Measurements from ENCODE around the gene ELP2. TPM values are rescaled to one million over a fixed set of nuclear protein-coding genes. Genes with fewer than 3 reads are reported as not detected.

ELP2 gene
- total RNA-seq, 2 experiments from 2014 or later = 200 to 206 TPM

DNA sequence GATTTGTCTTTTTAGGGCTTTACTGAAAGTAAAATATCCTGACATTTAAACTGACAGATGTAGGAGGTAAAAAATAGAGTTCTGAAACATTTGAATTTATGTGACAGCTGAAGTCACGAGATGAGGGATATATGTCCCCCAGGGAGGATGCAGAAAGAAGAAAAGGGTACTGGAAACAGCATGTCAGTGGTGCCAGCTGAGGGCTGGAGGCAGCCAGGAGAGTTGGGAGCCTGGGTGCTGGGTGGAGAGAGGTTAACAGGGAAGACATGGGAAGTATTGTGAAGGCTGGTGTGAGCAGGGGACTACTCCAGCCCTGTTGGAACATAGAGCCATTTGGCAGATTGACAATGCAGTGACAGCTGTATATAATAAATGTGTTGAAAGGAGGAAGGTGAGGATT lies 45.8 kb downstream of the ELP2 start:
- Histone ChIP-seq H3K4me1 (ENCODE audit: insufficient read depth, low read length) (peaks cover 7% of the 10 kb centered on the region), H3K36me3 (ENCODE audit: insufficient read depth, low read length) (peaks cover 69% of the 10 kb centered on the region), H3K27ac (ENCODE audit: low read depth in 1 of 2, low read length in 2 of 2) (no peak overlapping the region), H3K4me3 (ENCODE audit: low read length) (no peak overlapping the region), H3K9me3 (ENCODE audit: control insufficient read depth in 1 of 2, insufficient read depth in 1 of 2, low read length in 2 of 2) (no peaks in the 10 kb centered on the region), H3K27me3 (ENCODE audit: control insufficient read depth in 1 of 2, insufficient read depth in 2 of 2, low read length in 2 of 2) (no peaks in the 10 kb centered on the region)
- Mint-ChIP-seq H3K4me3 (no peak overlapping the region), H3K36me3 (ENCODE audit: low read depth) (peaks cover 66% of the 10 kb centered on the region), H3K9me3 (no peaks in the 10 kb centered on the region), H3K4me1 (ENCODE audit: low read depth) (peaks cover 5% of the 10 kb centered on the region), H3K27ac (no peak overlapping the region), H3K27me3 (no peaks in the 10 kb centered on the region)
- ATAC-seq (ENCODE audit: poor library complexity) = no peak
- ChIA-PET POLR2A (no interaction called here), CTCF (no interaction called here)
- TF ChIP-seq, protein P1, sequence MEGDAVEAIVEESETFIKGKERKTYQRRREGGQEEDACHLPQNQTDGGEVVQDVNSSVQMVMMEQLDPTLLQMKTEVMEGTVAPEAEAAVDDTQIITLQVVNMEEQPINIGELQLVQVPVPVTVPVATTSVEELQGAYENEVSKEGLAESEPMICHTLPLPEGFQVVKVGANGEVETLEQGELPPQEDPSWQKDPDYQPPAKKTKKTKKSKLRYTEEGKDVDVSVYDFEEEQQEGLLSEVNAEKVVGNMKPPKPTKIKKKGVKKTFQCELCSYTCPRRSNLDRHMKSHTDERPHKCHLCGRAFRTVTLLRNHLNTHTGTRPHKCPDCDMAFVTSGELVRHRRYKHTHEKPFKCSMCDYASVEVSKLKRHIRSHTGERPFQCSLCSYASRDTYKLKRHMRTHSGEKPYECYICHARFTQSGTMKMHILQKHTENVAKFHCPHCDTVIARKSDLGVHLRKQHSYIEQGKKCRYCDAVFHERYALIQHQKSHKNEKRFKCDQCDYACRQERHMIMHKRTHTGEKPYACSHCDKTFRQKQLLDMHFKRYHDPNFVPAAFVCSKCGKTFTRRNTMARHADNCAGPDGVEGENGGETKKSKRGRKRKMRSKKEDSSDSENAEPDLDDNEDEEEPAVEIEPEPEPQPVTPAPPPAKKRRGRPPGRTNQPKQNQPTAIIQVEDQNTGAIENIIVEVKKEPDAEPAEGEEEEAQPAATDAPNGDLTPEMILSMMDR (IDR thresholded peaks at IDR 0.05) = no peak
- DNase-seq = no peak
- intact Hi-C loops (cut with DNase I, micrococcal nuclease) = no loop called here

DNA sequence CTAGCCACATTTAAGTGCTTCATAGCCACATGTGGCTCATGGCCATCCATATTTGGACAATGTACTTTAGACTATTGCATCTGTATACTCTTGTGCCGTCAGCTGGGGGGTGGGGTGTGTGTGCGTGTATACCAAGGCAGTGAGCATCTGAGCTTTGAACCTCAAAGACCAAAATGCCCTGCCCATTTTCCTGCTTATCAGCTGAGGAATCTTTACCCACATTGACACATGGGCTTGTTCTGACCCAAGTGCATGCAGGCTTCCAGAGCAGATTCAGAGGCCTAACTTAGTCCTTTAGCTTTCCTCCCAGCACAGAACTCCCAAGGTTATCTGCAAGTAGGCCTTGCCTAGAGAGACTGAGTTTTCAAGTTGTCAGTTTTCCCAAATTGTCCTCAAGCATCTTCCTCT lies 46.5 kb downstream of the ELP2 start:
- Mint-ChIP-seq H3K4me3 (no peak overlapping the region), H3K36me3 (ENCODE audit: low read depth) (peaks cover 59% of the 10 kb centered on the region), H3K4me1 (ENCODE audit: low read depth) (peaks cover 6% of the 10 kb centered on the region), H3K27ac (no peak overlapping the region), H3K27me3 (no peaks in the 10 kb centered on the region), H3K9me3 (no peaks in the 10 kb centered on the region)
- Histone ChIP-seq H3K4me3 (ENCODE audit: low read length) (no peak overlapping the region), H3K36me3 (ENCODE audit: insufficient read depth, low read length) (peaks cover 62% of the 10 kb centered on the region), H3K9me3 (ENCODE audit: control insufficient read depth in 1 of 2, insufficient read depth in 1 of 2, low read length in 2 of 2) (no peaks in the 10 kb centered on the region), H3K27me3 (ENCODE audit: control insufficient read depth in 1 of 2, insufficient read depth in 2 of 2, low read length in 2 of 2) (no peaks in the 10 kb centered on the region), H3K4me1 (ENCODE audit: insufficient read depth, low read length) (peaks cover 7% of the 10 kb centered on the region), H3K27ac (ENCODE audit: low read depth in 1 of 2, low read length in 2 of 2) (no peak overlapping the region)
- TF ChIP-seq, protein P1 (IDR thresholded peaks at IDR 0.05) = no peak
- intact Hi-C loops (cut with DNase I, micrococcal nuclease) = no loop called here
- ChIA-PET POLR2A (no interaction called here), CTCF (no interaction called here)
- DNase-seq (no peak), ATAC-seq (ENCODE audit: poor library complexity) (no peak)

DNA sequence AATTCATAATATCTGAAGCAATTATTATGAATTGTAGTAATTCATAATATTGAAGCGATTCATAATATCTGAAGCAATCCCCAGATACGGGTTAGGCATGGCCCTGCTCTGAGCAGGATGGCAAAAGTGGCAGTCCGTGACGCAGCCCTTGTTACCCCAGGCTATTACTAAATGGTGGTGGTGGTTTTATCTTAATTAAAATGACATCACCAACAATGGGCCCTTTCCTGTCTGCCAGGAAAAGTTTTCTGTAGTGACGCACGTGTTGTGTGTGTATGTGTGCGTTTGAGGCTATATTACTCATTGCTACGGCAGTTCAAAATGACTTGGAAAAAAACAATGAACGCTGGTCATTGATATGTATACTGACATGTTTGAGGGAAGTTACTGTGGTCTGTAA lies 47.0 kb downstream of the ELP2 start:
- H3K4me1 ChIP-seq (ENCODE audit: insufficient read depth, low read length) = peaks cover 7% of the 10 kb centered on the region
- TF ChIP-seq, protein P1 (IDR thresholded peaks at IDR 0.05) = no peak
- H3K4me1 Mint-ChIP-seq (ENCODE audit: low read depth) = peaks cover 6% of the 10 kb centered on the region

More for the DNA sequence above, 47.0 kb downstream of the ELP2 start:
- no peak overlapping the region for H3K27ac Mint-ChIP-seq
- intact Hi-C loops (cut with DNase I, micrococcal nuclease) = no loop called here
- POLR2A ChIA-PET = no interaction called here
- Histone ChIP-seq H3K9me3 (ENCODE audit: control insufficient read depth in 1 of 2, insufficient read depth in 1 of 2, low read length in 2 of 2) (no peaks in the 10 kb centered on the region), H3K27ac (ENCODE audit: low read depth in 1 of 2, low read length in 2 of 2) (no peak overlapping the region), H3K36me3 (ENCODE audit: insufficient read depth, low read length) (peaks cover 57% of the 10 kb centered on the region), H3K27me3 (ENCODE audit: control insufficient read depth in 1 of 2, insufficient read depth in 2 of 2, low read length in 2 of 2) (no peaks in the 10 kb centered on the region), H3K4me3 (ENCODE audit: low read length) (no peak overlapping the region)
- no peak overlapping the region for H3K4me3 Mint-ChIP-seq
- CTCF ChIA-PET = no interaction called here
- H3K9me3 Mint-ChIP-seq = no peaks in the 10 kb centered on the region
- ATAC-seq (ENCODE audit: poor library complexity) (no peak), DNase-seq (no peak)
- no peaks in the 10 kb centered on the region for H3K27me3 Mint-ChIP-seq
- H3K36me3 Mint-ChIP-seq (ENCODE audit: low read depth) = peaks cover 53% of the 10 kb centered on the region

Data from CD4-positive, alpha-beta T cell (primary cell).